ENCODE measurements around the gene HPCAL1.

The HPCAL1 gene

DNA sequence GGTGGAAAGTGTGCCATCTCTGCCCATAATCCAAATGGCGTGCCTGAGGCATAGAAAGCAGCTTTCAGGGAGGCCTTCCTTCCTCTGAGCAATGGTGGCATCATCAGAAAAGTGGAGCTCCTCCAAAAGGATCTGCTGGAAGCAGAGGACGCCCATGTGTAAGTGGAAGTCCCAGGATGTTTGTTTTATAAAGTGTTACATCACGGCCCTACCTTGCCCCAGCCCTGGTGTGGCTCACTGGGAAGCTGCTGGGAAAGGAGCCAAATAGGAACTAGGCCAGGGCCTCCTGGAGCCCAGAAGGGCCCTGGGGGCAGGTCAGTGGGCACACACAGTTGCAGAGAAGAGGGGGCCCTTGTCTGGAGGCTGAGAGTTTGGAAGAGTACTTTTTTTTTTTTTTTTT lies 149.6 kb downstream of the HPCAL1 start:
- H3K79me2 ChIP-seq (ENCODE audit: control insufficient read depth, low read length), result peaks cover 19% of the 10 kb centered on the region
- peaks cover 14% of the 10 kb centered on the region for H3K4me1 ChIP-seq (ENCODE audit: control insufficient read depth, low read length)
- H3F3A ChIP-seq (ENCODE audit: control insufficient read depth, insufficient read depth), result peaks cover 5% of the 10 kb centered on the region
- no peaks in the 10 kb centered on the region for H3K27me3 ChIP-seq (ENCODE audit: control insufficient read depth, low read length)
- no peak overlapping the region for H3K4me2 ChIP-seq (ENCODE audit: low read length)
- H3K9me3 ChIP-seq (ENCODE audit: control insufficient read depth, insufficient read depth, low read length), result no peaks in the 10 kb centered on the region
- peaks cover 2% of the 10 kb centered on the region; the same call in 1 of the 2 replicates for H4K20me1 ChIP-seq (ENCODE audit: control insufficient read depth, insufficient read depth, low read depth, low read length)
- peaks cover 6% of the 10 kb centered on the region for H3K36me3 ChIP-seq (ENCODE audit: control insufficient read depth, low read length)
- H3K4me3 ChIP-seq (ENCODE audit: low read length), result no peak overlapping the region
- no peak overlapping the region for H3K27ac ChIP-seq (ENCODE audit: low read depth, low read length)
- H3K9me2 ChIP-seq (replicated peaks; ENCODE audit: control insufficient read depth, low read length), result no peaks in the 10 kb centered on the region
- TF ChIP-seq EZH2phosphoT487 (IDR thresholded peaks at IDR 0.05; ENCODE audit: borderline replicate concordance, low read length), result no peak
- TF ChIP-seq, protein P1, sequence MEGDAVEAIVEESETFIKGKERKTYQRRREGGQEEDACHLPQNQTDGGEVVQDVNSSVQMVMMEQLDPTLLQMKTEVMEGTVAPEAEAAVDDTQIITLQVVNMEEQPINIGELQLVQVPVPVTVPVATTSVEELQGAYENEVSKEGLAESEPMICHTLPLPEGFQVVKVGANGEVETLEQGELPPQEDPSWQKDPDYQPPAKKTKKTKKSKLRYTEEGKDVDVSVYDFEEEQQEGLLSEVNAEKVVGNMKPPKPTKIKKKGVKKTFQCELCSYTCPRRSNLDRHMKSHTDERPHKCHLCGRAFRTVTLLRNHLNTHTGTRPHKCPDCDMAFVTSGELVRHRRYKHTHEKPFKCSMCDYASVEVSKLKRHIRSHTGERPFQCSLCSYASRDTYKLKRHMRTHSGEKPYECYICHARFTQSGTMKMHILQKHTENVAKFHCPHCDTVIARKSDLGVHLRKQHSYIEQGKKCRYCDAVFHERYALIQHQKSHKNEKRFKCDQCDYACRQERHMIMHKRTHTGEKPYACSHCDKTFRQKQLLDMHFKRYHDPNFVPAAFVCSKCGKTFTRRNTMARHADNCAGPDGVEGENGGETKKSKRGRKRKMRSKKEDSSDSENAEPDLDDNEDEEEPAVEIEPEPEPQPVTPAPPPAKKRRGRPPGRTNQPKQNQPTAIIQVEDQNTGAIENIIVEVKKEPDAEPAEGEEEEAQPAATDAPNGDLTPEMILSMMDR (IDR thresholded peaks at IDR 0.05; ENCODE audit: low read depth, low read length, poor library complexity, severe bottlenecking), result no peak

DNA sequence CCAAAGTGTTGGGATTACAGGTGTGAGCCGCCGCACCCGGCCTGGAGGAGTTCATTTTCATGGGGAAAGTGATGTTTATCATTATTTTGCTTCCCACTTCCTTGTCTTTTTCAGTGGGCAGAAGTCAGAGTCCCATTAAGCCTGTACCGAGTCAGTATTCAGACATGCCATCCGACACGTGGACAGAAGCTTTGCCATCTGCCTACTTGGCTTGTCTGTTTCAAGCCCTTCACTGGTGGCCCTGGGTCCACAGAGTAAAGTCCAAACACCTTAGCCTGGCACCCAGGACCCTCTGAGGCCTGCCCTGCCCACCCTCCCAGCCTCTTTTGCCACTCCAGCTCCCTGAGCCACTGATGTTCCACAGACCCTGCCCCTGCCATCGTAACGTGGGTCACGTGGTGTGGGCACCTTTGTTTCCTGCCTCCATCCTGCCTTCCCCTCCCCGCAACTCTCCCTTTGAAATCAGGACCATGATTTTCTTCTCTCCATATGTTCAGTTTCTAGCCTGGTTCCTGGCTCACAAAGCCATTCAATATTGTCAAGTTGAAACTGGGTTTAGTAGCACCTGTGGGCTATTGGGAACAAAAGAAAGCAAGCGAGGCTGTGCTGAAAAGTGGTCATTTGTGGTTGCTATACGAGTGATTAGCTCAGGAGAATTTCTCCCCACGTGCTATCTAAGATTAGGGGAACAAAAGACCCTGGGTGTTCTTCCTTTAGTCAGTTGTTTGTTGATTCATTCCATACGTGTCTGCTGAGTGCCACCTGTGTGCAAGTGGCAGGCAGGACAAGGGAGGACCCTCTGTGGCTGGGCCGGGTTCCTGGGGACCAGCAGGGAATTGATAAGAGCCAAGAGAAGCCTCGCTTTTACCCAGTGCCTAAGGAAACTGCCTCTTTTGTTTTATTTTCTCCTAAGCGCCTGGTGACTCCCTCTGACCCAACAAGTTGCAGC lies 150.5 kb downstream of the HPCAL1 start:
- Histone ChIP-seq H3K9me2 (replicated peaks; ENCODE audit: control insufficient read depth, low read length) (no peaks in the 10 kb centered on the region), H4K20me1 (ENCODE audit: control insufficient read depth, insufficient read depth, low read depth, low read length) (no peaks in the 10 kb centered on the region), H3K4me2 (ENCODE audit: low read length) (no peak overlapping the region), H3K9me3 (ENCODE audit: control insufficient read depth, insufficient read depth, low read length) (no peaks in the 10 kb centered on the region), H3F3A (ENCODE audit: control insufficient read depth, insufficient read depth) (0 out of 2 replicates have a peak, but pooled peaks cover 3% of the 10 kb centered on the region), H3K4me1 (ENCODE audit: control insufficient read depth, low read length) (peaks cover 14% of the 10 kb centered on the region), H3K4me3 (ENCODE audit: low read length) (no peak overlapping the region), H3K27me3 (ENCODE audit: control insufficient read depth, low read length) (no peaks in the 10 kb centered on the region), H3K27ac (ENCODE audit: low read depth, low read length) (no peak overlapping the region), H3K79me2 (ENCODE audit: control insufficient read depth, low read length) (peaks cover 11% of the 10 kb centered on the region), H3K36me3 (ENCODE audit: control insufficient read depth, low read length) (no peaks in the 10 kb centered on the region)
- TF ChIP-seq, protein P1 (IDR thresholded peaks at IDR 0.05; ENCODE audit: low read depth, low read length, poor library complexity, severe bottlenecking), result no peak
- no peak for TF ChIP-seq EZH2phosphoT487 (IDR thresholded peaks at IDR 0.05; ENCODE audit: borderline replicate concordance, low read length)

DNA sequence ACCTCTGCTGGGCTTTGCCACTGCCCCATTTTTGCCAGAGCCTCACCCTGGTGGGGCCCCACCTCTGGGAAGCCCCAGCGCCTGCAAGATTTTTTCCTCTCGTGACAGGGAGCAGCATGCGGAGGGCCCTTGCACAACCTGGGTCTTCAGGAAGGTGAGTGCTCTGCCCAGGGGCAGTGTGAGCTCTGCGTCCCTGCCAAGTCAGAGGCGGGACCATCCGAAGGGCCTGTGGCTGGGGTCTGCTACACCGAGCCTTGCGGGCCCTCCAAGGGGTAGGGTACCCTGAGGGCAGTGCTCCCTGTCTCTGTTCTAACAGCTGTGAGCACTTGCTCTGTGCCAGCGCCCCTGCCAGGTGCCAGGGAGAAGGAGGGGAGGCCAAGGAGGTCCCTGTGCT lies 151.2 kb downstream of the HPCAL1 start:
- Histone ChIP-seq H3K4me1 (ENCODE audit: control insufficient read depth, low read length) (peaks cover 11% of the 10 kb centered on the region), H3K27me3 (ENCODE audit: control insufficient read depth, low read length) (no peaks in the 10 kb centered on the region), H3F3A (ENCODE audit: control insufficient read depth, insufficient read depth) (0 out of 2 replicates have a peak, but pooled peaks cover 3% of the 10 kb centered on the region), H3K27ac (ENCODE audit: low read depth, low read length) (no peak overlapping the region), H3K9me3 (ENCODE audit: control insufficient read depth, insufficient read depth, low read length) (no peaks in the 10 kb centered on the region), H3K4me2 (ENCODE audit: low read length) (no peak overlapping the region), H3K36me3 (ENCODE audit: control insufficient read depth, low read length) (no peaks in the 10 kb centered on the region), H3K4me3 (ENCODE audit: low read length) (no peak overlapping the region), H3K9me2 (replicated peaks; ENCODE audit: control insufficient read depth, low read length) (no peaks in the 10 kb centered on the region), H4K20me1 (ENCODE audit: control insufficient read depth, insufficient read depth, low read depth, low read length) (no peaks in the 10 kb centered on the region), H3K79me2 (ENCODE audit: control insufficient read depth, low read length) (peaks cover 8% of the 10 kb centered on the region)
- TF ChIP-seq, protein P1 (IDR thresholded peaks at IDR 0.05; ENCODE audit: low read depth, low read length, poor library complexity, severe bottlenecking), result no peak
- TF ChIP-seq EZH2phosphoT487 (IDR thresholded peaks at IDR 0.05; ENCODE audit: borderline replicate concordance, low read length), result no peak
